ENCODE measurements around the gene C1QB.
A peak's percentile ranks its signal among the peaks of the same experiment; 100 is the strongest.

Gene C1QB

GRCh38 chr1:22652881-22653316, at the start of gene C1QB:
TSS of gene C1QB (plus strand) at chr1:22653236. CDS start at chr1:22659463, 6,227 bp downstream.
- DNase-seq: no peak

- no peak for DNase-seq
These were observed 46.9 kb upstream of the C1QB start for GRCh38 chr1:22606161-22606560.

GRCh38 chr1:22607154-22607553, 45.9 kb upstream of the C1QB start:
- peak; percentile 38 for DNase-seq

GRCh38 chr1:22608361-22608760, 44.7 kb upstream of the C1QB start:
- DNase-seq: no peak

GRCh38 chr1:22609291-22609690, 43.7 kb upstream of the C1QB start:
- DNase-seq: no peak

GRCh38 chr1:22611530-22611947, 41.5 kb upstream of the C1QB start:
- peak; percentile 69 for DNase-seq

GRCh38 chr1:22612671-22613571, 40.1 kb upstream of the C1QB start:
- DNase-seq: no peak

GRCh38 chr1:22613572-22613918, 39.5 kb upstream of the C1QB start:
- DNase-seq: no peak

- DNase-seq: no peak
These were observed 39.1 kb upstream of the C1QB start for GRCh38 chr1:22613951-22614350.

GRCh38 chr1:22615886-22616285, 37.1 kb upstream of the C1QB start:
- no peak for DNase-seq

- no peak for DNase-seq
These were observed 36.5 kb upstream of the C1QB start for GRCh38 chr1:22616571-22616970.

- no peak for DNase-seq
These were observed 35.0 kb upstream of the C1QB start for GRCh38 chr1:22618056-22618455.

GRCh38 chr1:22619252-22619651, 33.8 kb upstream of the C1QB start:
- no peak for DNase-seq

GRCh38 chr1:22619798-22620197, 33.2 kb upstream of the C1QB start:
- DNase-seq: no peak

- no peak for DNase-seq
These were observed 31.3 kb upstream of the C1QB start for GRCh38 chr1:22621761-22622160.

- no peak for DNase-seq
These were observed 27.6 kb upstream of the C1QB start for GRCh38 chr1:22625262-22625925.

GRCh38 chr1:22626237-22627157, 26.5 kb upstream of the C1QB start:
- no peak for DNase-seq

- DNase-seq: no peak
These were observed 25.7 kb upstream of the C1QB start for GRCh38 chr1:22627331-22627730.

GRCh38 chr1:22628698-22629444, 24.2 kb upstream of the C1QB start:
- DNase-seq: no peak

GRCh38 chr1:22629886-22630285, 23.1 kb upstream of the C1QB start:
- DNase-seq: no peak

GRCh38 chr1:22633697-22634463, 19.2 kb upstream of the C1QB start:
- no peak for DNase-seq

- DNase-seq: no peak
These were observed 17.6 kb upstream of the C1QB start for GRCh38 chr1:22635436-22635835.
